T-cell (primary cell): Measurements from ENCODE around the gene DCC. TPM values are rescaled to one million over a fixed set of nuclear protein-coding genes. Genes with fewer than 3 reads are reported as not detected.

Experiments used
- ATAC-seq, 4 experiments: fragments of 200-7000 bp in 3 of 4; fragments of 150-1000 bp in 1 of 4; cut with Tn5 transposase; replicated peaks in 1 of 4; 1 replicate in 3 of 4; 2 replicates in 1 of 4; pipeline ENCODE4 v1.10.0; 2021; ENCODE audit warnings: moderate library complexity in 3 of 4, mild to moderate bottlenecking in 2 of 4, moderate number of reproducible peaks in 1 of 4
- CTCF ChIA-PET, 2 donors: fragments of 300-600 bp; sonication (Branson Sonifier 250); formaldehyde crosslinking; loops; one replicate each; lab custom pipeline; 2022; ENCODE audit warnings: antibody characterized with exemption in 2 of 2; lab: Charles Lee
- POLR2A ChIA-PET, 2 donors: fragments of 300-600 bp; sonication (Branson Sonifier 250); formaldehyde crosslinking; loops; one replicate each; lab custom pipeline; 2022; ENCODE audit warnings: antibody characterized with exemption in 2 of 2; lab: Charles Lee
- DNase-seq, 35 experiments: peaks; one replicate each; pipeline versions ENCODE4 v3.0.0 to v3.0.0-alpha.2; 2013 to 2023
- H3K27ac ChIP-seq: one replicate; pipeline ENCODE4 v1.5.1; 2013; ENCODE audit warnings: low read length
- H3K27me3 ChIP-seq, 2 experiments: replicated peaks in 1 of 2; 1 replicate in 1 of 2; 2 replicates in 1 of 2; pipeline versions ENCODE4 v1.6.1 to v1.7.0; 2013; ENCODE audit warnings: low read length in 1 of 2, mixed read lengths in 1 of 2; ENCODE audit not compliant: control insufficient read depth in 2 of 2, insufficient read depth in 2 of 2; ENCODE audit errors: extremely low read depth in 1 of 2
- H3K36me3 ChIP-seq, 2 donors: 1 replicate in 1 of 2; 2 replicates in 1 of 2; pipeline versions ENCODE4 v1.6.1 to v1.7.0; 2013; ENCODE audit warnings: low read length in 1 of 2; ENCODE audit not compliant: control insufficient read depth in 2 of 2, insufficient read depth in 1 of 2; ENCODE audit errors: extremely low read depth in 1 of 2
- H3K4me1 ChIP-seq, 2 experiments: 1 replicate in 1 of 2; 2 replicates in 1 of 2; pipeline versions ENCODE4 v1.6.1 to v1.7.0; 2013; ENCODE audit warnings: low read length in 2 of 2, mixed read lengths in 1 of 2; ENCODE audit not compliant: insufficient read depth in 2 of 2, control insufficient read depth in 1 of 2; ENCODE audit errors: extremely low read depth in 1 of 2
- H3K4me3 ChIP-seq, 2 donors: 1 replicate in 1 of 2; 2 replicates in 1 of 2; pipeline versions ENCODE4 v1.5.1 to v1.7.0; 2013; ENCODE audit warnings: mild to moderate bottlenecking in 2 of 2, low read length in 1 of 2, moderate library complexity in 1 of 2; ENCODE audit not compliant: control insufficient read depth in 1 of 2; ENCODE audit errors: extremely low read depth in 1 of 2
- H3K9me3 ChIP-seq: 2 replicates; pipeline ENCODE4 v1.7.0; 2013
- H3K27ac Mint-ChIP-seq, 2 donors: one replicate each; pipeline ENCODE4 v1.8.0; 2020 to 2021; ENCODE audit warnings: mild to moderate bottlenecking in 2 of 2, mixed read lengths in 2 of 2
- H3K27me3 Mint-ChIP-seq, 2 donors: one replicate each; pipeline ENCODE4 v1.8.0; 2021 to 2022; ENCODE audit warnings: mixed read lengths in 2 of 2
- H3K36me3 Mint-ChIP-seq: one replicate; pipeline ENCODE4 v1.8.0; 2021; ENCODE audit warnings: mixed read lengths
- H3K4me1 Mint-ChIP-seq, 3 donors: one replicate each; pipeline ENCODE4 v1.8.0; 2020 to 2022; ENCODE audit warnings: mixed read lengths in 3 of 3, mild to moderate bottlenecking in 1 of 3
- H3K4me3 Mint-ChIP-seq, 3 donors: one replicate each; pipeline ENCODE4 v1.8.0; 2020 to 2022; ENCODE audit warnings: mild to moderate bottlenecking in 3 of 3, mixed read lengths in 3 of 3, moderate library complexity in 3 of 3
- H3K9me3 Mint-ChIP-seq, 3 donors: one replicate each; pipeline ENCODE4 v1.8.0; 2020 to 2022; ENCODE audit warnings: mixed read lengths in 3 of 3
- WGBS: methylation state at CpG from one replicate; pipeline ENCODE4 v1.1.5; 2013; ENCODE audit warnings: missing lambda C conversion rate; ENCODE audit not compliant: insufficient coverage; 5-methylcytosine and 5-hydroxymethylcytosine counted together
- total RNA-seq, 35 experiments: library from RNA in 6 of 35; stranded (reverse) in 6 of 35; fragments of 120-200 nt in 1 of 35; gene quantifications; one replicate each; pipeline versions ENCODE4 v1.2.1 to v1.2.4 and lab custom pipeline; 2013 to 2026

DCC gene
- total RNA-seq, 5 donors from 2014 or later (not counting 1 experiment from before 2014, with no cell fraction given) = not detected

GRCh38 chr18:52401236-52401635, 61.2 kb downstream of the DCC start:
- ChIA-PET CTCF (no interaction called here), POLR2A (no interaction called here)
- Histone ChIP-seq H3K36me3 (no peaks in the 10 kb centered on the region), H3K4me3 (no peak overlapping the region), H3K9me3 (no peaks in the 10 kb centered on the region), H3K27ac (no peak overlapping the region), H3K4me1 (no peaks in the 10 kb centered on the region), H3K27me3 (no peaks in the 10 kb centered on the region)
- H3K4me3 Mint-ChIP-seq = no peak overlapping the region
- no peaks in the 10 kb centered on the region for H3K27me3 Mint-ChIP-seq
- no peaks in the 10 kb centered on the region for H3K4me1 Mint-ChIP-seq
- 75% methylated on average over 1 of the region's 1 CpG for WGBS
- DNase-seq (no peak), ATAC-seq (no peak)
- peaks cover 0 to 4% (median 0%) of the 10 kb centered on the region in 3 donors for H3K9me3 Mint-ChIP-seq
- H3K36me3 Mint-ChIP-seq = no peaks in the 10 kb centered on the region
- H3K27ac Mint-ChIP-seq = no peak overlapping the region

- Mint-ChIP-seq H3K36me3 (no peaks in the 10 kb centered on the region), H3K9me3 (peaks cover 0 to 4% (median 0%) of the 10 kb centered on the region in 3 donors), H3K4me3 (no peak overlapping the region), H3K27me3 (no peaks in the 10 kb centered on the region), H3K27ac (no peak overlapping the region), H3K4me1 (no peaks in the 10 kb centered on the region)
- ATAC-seq = no peak
- Histone ChIP-seq H3K27ac (no peak overlapping the region), H3K27me3 (no peaks in the 10 kb centered on the region), H3K4me1 (no peaks in the 10 kb centered on the region), H3K4me3 (no peak overlapping the region), H3K9me3 (no peaks in the 10 kb centered on the region), H3K36me3 (no peaks in the 10 kb centered on the region)
- WGBS = no CpG with 5 or more reads among the region's 3 CpGs
- ChIA-PET CTCF (no interaction called here), POLR2A (no interaction called here)
- no peak for DNase-seq
These were observed 62.8 kb downstream of the DCC start for GRCh38 chr18:52402814-52403213.

- no peak overlapping the region for H3K4me3 Mint-ChIP-seq
- no peak for ATAC-seq
- no peaks in the 10 kb centered on the region for H3K36me3 Mint-ChIP-seq
- H3K36me3 ChIP-seq = no peaks in the 10 kb centered on the region
- CTCF ChIA-PET = no interaction called here
- no peak overlapping the region for H3K4me3 ChIP-seq
- peaks cover 0 to 4% (median 0%) of the 10 kb centered on the region in 3 donors for H3K9me3 Mint-ChIP-seq
- H3K27me3 Mint-ChIP-seq = no peaks in the 10 kb centered on the region
- H3K9me3 ChIP-seq = no peaks in the 10 kb centered on the region
- no peaks in the 10 kb centered on the region for H3K27me3 ChIP-seq
- DNase-seq = no peak
- H3K4me1 ChIP-seq = no peaks in the 10 kb centered on the region
- H3K27ac ChIP-seq = no peak overlapping the region
- H3K4me1 Mint-ChIP-seq = no peaks in the 10 kb centered on the region
- POLR2A ChIA-PET = interaction anchor here in 1 of 2 donors (0.5 kb wide), 1 partner anchor 836 kb away, joined by 4 read pairs; no protein-coding TSS in a partner anchor
- no peak overlapping the region for H3K27ac Mint-ChIP-seq
These were observed 63.5 kb downstream of the DCC start for GRCh38 chr18:52403291-52404021.

- POLR2A ChIA-PET = no interaction called here
- Mint-ChIP-seq H3K27ac (no peak overlapping the region), H3K4me1 (no peaks in the 10 kb centered on the region), H3K27me3 (no peaks in the 10 kb centered on the region), H3K9me3 (peaks cover 0 to 4% (median 0%) of the 10 kb centered on the region in 3 donors), H3K4me3 (no peak overlapping the region), H3K36me3 (no peaks in the 10 kb centered on the region)
- ATAC-seq = no peak
- no peaks in the 10 kb centered on the region for H3K27me3 ChIP-seq
- H3K9me3 ChIP-seq = no peaks in the 10 kb centered on the region
- no peak overlapping the region for H3K4me3 ChIP-seq
- no peak overlapping the region for H3K27ac ChIP-seq
- WGBS = no CpG with 5 or more reads among the region's 2 CpGs
- CTCF ChIA-PET = no interaction called here
- DNase-seq = no peak
- no peaks in the 10 kb centered on the region for H3K36me3 ChIP-seq
- H3K4me1 ChIP-seq = no peaks in the 10 kb centered on the region
These were observed 68.9 kb downstream of the DCC start for GRCh38 chr18:52408800-52409302.

- Histone ChIP-seq H3K27ac (no peak overlapping the region), H3K4me3 (no peak overlapping the region), H3K27me3 (no peaks in the 10 kb centered on the region), H3K4me1 (no peaks in the 10 kb centered on the region), H3K9me3 (no peaks in the 10 kb centered on the region), H3K36me3 (no peaks in the 10 kb centered on the region)
- 0% methylated on average over 1 of the region's 1 CpG for WGBS
- H3K36me3 Mint-ChIP-seq = no peaks in the 10 kb centered on the region
- peaks cover 0 to 4% (median 0%) of the 10 kb centered on the region in 3 donors for H3K9me3 Mint-ChIP-seq
- H3K4me3 Mint-ChIP-seq = no peak overlapping the region
- DNase-seq (no peak), ATAC-seq (no peak)
- no peaks in the 10 kb centered on the region for H3K27me3 Mint-ChIP-seq
- CTCF ChIA-PET = no interaction called here
- no peaks in the 10 kb centered on the region for H3K4me1 Mint-ChIP-seq
- H3K27ac Mint-ChIP-seq = no peak overlapping the region
- POLR2A ChIA-PET = no interaction called here
These were observed 69.7 kb downstream of the DCC start for GRCh38 chr18:52409727-52410126.

- no peak overlapping the region for H3K4me3 ChIP-seq
- Mint-ChIP-seq H3K4me1 (no peaks in the 10 kb centered on the region), H3K36me3 (no peaks in the 10 kb centered on the region), H3K9me3 (peaks cover 3 to 7% (median 4%) of the 10 kb centered on the region in 3 donors), H3K27me3 (no peaks in the 10 kb centered on the region), H3K4me3 (no peak overlapping the region), H3K27ac (no peak overlapping the region)
- ATAC-seq (no peak), DNase-seq (no peak)
- H3K36me3 ChIP-seq = no peaks in the 10 kb centered on the region
- 85% methylated on average over 3 of the region's 3 CpGs for WGBS
- ChIA-PET POLR2A (no interaction called here), CTCF (no interaction called here)
- no peaks in the 10 kb centered on the region for H3K4me1 ChIP-seq
- no peak overlapping the region for H3K27ac ChIP-seq
- no peaks in the 10 kb centered on the region for H3K27me3 ChIP-seq
- H3K9me3 ChIP-seq = no peaks in the 10 kb centered on the region
These were observed 75.1 kb downstream of the DCC start for GRCh38 chr18:52415131-52415530.
